ENCODE data around the gene P4HB.

The P4HB gene

GRCh38 chr17:81859906-81860755, at the start of gene P4HB:
Gene P4HB (minus strand): TSS chr17:81860535. CDS start chr17:81860471, 64 bp downstream.
- DNase-seq: no peak

- no peak for DNase-seq
These were observed 48.9 kb upstream of the P4HB start for GRCh38 chr17:81909231-81909630.

- no peak for DNase-seq
These were observed 48.5 kb upstream of the P4HB start for GRCh38 chr17:81908793-81909192.

GRCh38 chr17:81907219-81908145, 47.1 kb upstream of the P4HB start:
- DNase-seq: no peak

- DNase-seq: no peak
These were observed 46.3 kb upstream of the P4HB start for GRCh38 chr17:81906476-81907218.

GRCh38 chr17:81905993-81906392, 45.7 kb upstream of the P4HB start:
- no peak for DNase-seq

GRCh38 chr17:81905424-81905875, 45.1 kb upstream of the P4HB start:
- no peak for DNase-seq

- DNase-seq: no peak
These were observed 44.5 kb upstream of the P4HB start for GRCh38 chr17:81904600-81905423.

GRCh38 chr17:81903896-81904599, 43.7 kb upstream of the P4HB start:
- no peak for DNase-seq

- no peak for DNase-seq
These were observed 43.1 kb upstream of the P4HB start for GRCh38 chr17:81903415-81903831.

GRCh38 chr17:81902653-81903414, 42.5 kb upstream of the P4HB start:
- no peak for DNase-seq

GRCh38 chr17:81902023-81902652, 41.8 kb upstream of the P4HB start, which contains the start of gene NPB:
Gene NPB (plus strand): TSS chr17:81902238. CDS start chr17:81902278, 40 bp downstream.
- DNase-seq: no peak

- no peak for DNase-seq
These were observed 41.1 kb upstream of the P4HB start for GRCh38 chr17:81901167-81902022.

GRCh38 chr17:81900181-81900820, 40.0 kb upstream of the P4HB start:
- no peak for DNase-seq

- DNase-seq: no peak
These were observed 39.3 kb upstream of the P4HB start for GRCh38 chr17:81899514-81900166.

GRCh38 chr17:81898885-81899284, 38.5 kb upstream of the P4HB start:
- no peak for DNase-seq

- no peak for DNase-seq
These were observed 37.9 kb upstream of the P4HB start for GRCh38 chr17:81898029-81898866.

Data from stimulated activated CD4-positive, alpha-beta T cell treated with anti-CD3 and anti-CD28 coated beads, Interleukin-1b, Interleukin-23, amount 100 ng/mL, for 48 hours (primary cell).